ENCODE data around the gene C10orf120. TPM values are rescaled to one million over a fixed set of nuclear protein-coding genes. Genes with fewer than 3 reads are reported as not detected.

C10orf120 gene
- total RNA-seq, 2 donors from 2014 or later: not detected

- Mint-ChIP-seq H3K9me3 (no peaks in the 10 kb centered on the region), H3K27me3 (ENCODE audit: insufficient read depth) (peaks cover 78% of the 10 kb centered on the region), H3K27ac (no peak overlapping the region), H3K4me1 (no peaks in the 10 kb centered on the region), H3K4me3 (no peak overlapping the region), H3K36me3 (ENCODE audit: low read depth) (no peaks in the 10 kb centered on the region)
- H3K4me1 ChIP-seq (ENCODE audit: control insufficient read depth, insufficient read depth, low read length): no peaks in the 10 kb centered on the region
- no peaks in the 10 kb centered on the region for H3K36me3 ChIP-seq (ENCODE audit: control insufficient read depth, insufficient read depth, low read length)
- H3K4me3 ChIP-seq (ENCODE audit: low read length): no peak overlapping the region
- TF ChIP-seq CTCF (conservative IDR thresholded peaks at IDR 0.05): no peak
- no peak for DNase-seq
- no peak overlapping the region for H3K9ac ChIP-seq (ENCODE audit: extremely low read depth, low read length, poor library complexity, severe bottlenecking)
- H3K27ac ChIP-seq (ENCODE audit: low read depth, low read length): no peak overlapping the region
- peaks cover 86% of the 10 kb centered on the region for H3K27me3 ChIP-seq (ENCODE audit: control insufficient read depth, insufficient read depth, low read length, poor library complexity, severe bottlenecking)
- 99 to 100% methylated on average over 1 to 6 of the region's 7 CpGs for WGBS, 2 experiments (ENCODE audit: insufficient coverage in 1 of 2, insufficient read length in 1 of 2)
- no peaks in the 10 kb centered on the region for H3K9me3 ChIP-seq (ENCODE audit: control insufficient read depth, low read length)
Observed at GRCh38 chr10:122659651-122660050, 40.0 kb downstream of the C10orf120 start.

- H3K4me1 ChIP-seq (ENCODE audit: control insufficient read depth, insufficient read depth, low read length): no peaks in the 10 kb centered on the region
- Mint-ChIP-seq H3K27ac (no peak overlapping the region), H3K4me3 (no peak overlapping the region), H3K4me1 (no peaks in the 10 kb centered on the region), H3K36me3 (ENCODE audit: low read depth) (no peaks in the 10 kb centered on the region), H3K27me3 (ENCODE audit: insufficient read depth) (peaks cover 77% of the 10 kb centered on the region), H3K9me3 (no peaks in the 10 kb centered on the region)
- H3K27me3 ChIP-seq (ENCODE audit: control insufficient read depth, insufficient read depth, low read length, poor library complexity, severe bottlenecking): peaks cover 87% of the 10 kb centered on the region
- no peak overlapping the region for H3K27ac ChIP-seq (ENCODE audit: low read depth, low read length)
- no peak for TF ChIP-seq CTCF (conservative IDR thresholded peaks at IDR 0.05)
- WGBS, 2 experiments (ENCODE audit: insufficient coverage in 1 of 2, insufficient read length in 1 of 2): 86 to 93% methylated on average over 3 to 6 of the region's 6 CpGs
- H3K9ac ChIP-seq (ENCODE audit: extremely low read depth, low read length, poor library complexity, severe bottlenecking): no peak overlapping the region
- H3K9me3 ChIP-seq (ENCODE audit: control insufficient read depth, low read length): no peaks in the 10 kb centered on the region
- H3K36me3 ChIP-seq (ENCODE audit: control insufficient read depth, insufficient read depth, low read length): no peaks in the 10 kb centered on the region
- DNase-seq: no peak
- no peak overlapping the region for H3K4me3 ChIP-seq (ENCODE audit: low read length)
Observed at GRCh38 chr10:122659126-122659525, 40.5 kb downstream of the C10orf120 start.

GRCh38 chr10:122658356-122659049 is 41.1 kb downstream of the C10orf120 start:
- H3K27ac ChIP-seq (ENCODE audit: low read depth, low read length): no peak overlapping the region
- peaks cover 77% of the 10 kb centered on the region for H3K27me3 Mint-ChIP-seq (ENCODE audit: insufficient read depth)

More at GRCh38 chr10:122658356-122659049, 41.1 kb downstream of the C10orf120 start:
- Histone ChIP-seq H3K9me3 (ENCODE audit: control insufficient read depth, low read length) (no peaks in the 10 kb centered on the region), H3K4me1 (ENCODE audit: control insufficient read depth, insufficient read depth, low read length) (no peaks in the 10 kb centered on the region), H3K27me3 (ENCODE audit: control insufficient read depth, insufficient read depth, low read length, poor library complexity, severe bottlenecking) (peaks cover 87% of the 10 kb centered on the region), H3K9ac (ENCODE audit: extremely low read depth, low read length, poor library complexity, severe bottlenecking) (no peak overlapping the region), H3K4me3 (ENCODE audit: low read length) (no peak overlapping the region), H3K36me3 (ENCODE audit: control insufficient read depth, insufficient read depth, low read length) (no peaks in the 10 kb centered on the region)
- no peaks in the 10 kb centered on the region for H3K9me3 Mint-ChIP-seq
- H3K27ac Mint-ChIP-seq: no peak overlapping the region
- no peak for TF ChIP-seq CTCF (conservative IDR thresholded peaks at IDR 0.05)
- no peak for DNase-seq
- WGBS, 2 experiments (ENCODE audit: insufficient coverage in 1 of 2, insufficient read length in 1 of 2): 92 to 93% methylated on average over 7 to 8 of the region's 8 CpGs
- H3K36me3 Mint-ChIP-seq (ENCODE audit: low read depth): no peaks in the 10 kb centered on the region
- no peaks in the 10 kb centered on the region for H3K4me1 Mint-ChIP-seq
- no peak overlapping the region for H3K4me3 Mint-ChIP-seq
